ENCODE results near the gene TMIGD3. TPM values are rescaled to one million over a fixed set of nuclear protein-coding genes. Genes with fewer than 3 reads are reported as not detected.

TMIGD3 gene
- total and polyA plus RNA-seq, 2 donors (not counting 1 experiment from before 2014, with no cell fraction given), result 0.19 TPM; not detected in 1

GRCh38 chr1:111507411-111508201 lies 4.2 kb upstream of the TMIGD3 start:
- peak overlapping the region; percentile 88 to 98 for H3K27ac ChIP-seq (ENCODE audit: low read length in 2 of 2)
- Mint-ChIP-seq H3K4me1 (peaks cover 57% of the 10 kb centered on the region), H3K27me3 (no peaks in the 10 kb centered on the region), H3K27ac (peak overlapping the region; percentile 95), H3K4me3 (peak overlapping the region; percentile 79), H3K9me3 (ENCODE audit: insufficient read depth) (no peaks in the 10 kb centered on the region)
- H3K36me3 ChIP-seq (replicated peaks in 1 of 2; ENCODE audit: control extremely low read depth in 1 of 2, control insufficient read depth in 1 of 2, extremely low read depth in 1 of 2, insufficient read depth in 2 of 2, low read length in 1 of 2), result no peaks in the 10 kb centered on the region
- H3K4me3 ChIP-seq (ENCODE audit: control extremely low read depth in 1 of 5, extremely low read depth in 1 of 5, insufficient read depth in 1 of 5, low read depth in 2 of 5, low read length in 4 of 5), result peak overlapping the region; percentile 12 to 62 (median 59)
- WGBS (ENCODE audit: insufficient coverage), result 2% methylated on average over 13 of the region's 15 CpGs
- peak overlapping the region; percentile 63 for H3K9ac ChIP-seq (ENCODE audit: low read length)
- H2AFZ ChIP-seq (ENCODE audit: insufficient read depth, low read depth, low read length, poor library complexity, severe bottlenecking), result peak overlapping the region; percentile 69
- CTCF ChIA-PET, result interaction anchor here (0.6 to 10.6 kb wide), 77 partner anchors 9 to 720 kb away, joined by 3 to 276 read pairs (median 7); partner anchors contain the start of genes ATP5PB, C1orf162, INKA2 and RAP1A
- peak overlapping the region; percentile 92 for H3K4me2 ChIP-seq (replicated peaks; ENCODE audit: low read depth, low read length, poor library complexity, severe bottlenecking)
- H3K4me1 ChIP-seq (ENCODE audit: control insufficient read depth in 2 of 2, insufficient read depth in 2 of 2, low read length in 2 of 2), result peaks cover 64 to 69% of the 10 kb centered on the region in 2 donors
- intact Hi-C loops (cut with micrococcal nuclease), result loop anchor here (1.0 to 2.0 kb wide), 12 partner anchors 9 to 303 kb away; partner anchors contain the start of genes ATP5PB, DDX20, INKA2 and RAP1A
- peak; percentile 70 for ATAC-seq (ENCODE audit: low read depth)
- peak; percentile 90 for DNase-seq
- TF ChIP-seq EZH2 (IDR thresholded peaks at IDR 0.05; ENCODE audit: borderline replicate concordance, insufficient read depth, low read depth, low read length, poor library complexity, severe bottlenecking), result no peak
- no peak for TF ChIP-seq CTCF (IDR thresholded peaks at IDR 0.05)
- H3K79me2 ChIP-seq (ENCODE audit: control insufficient read depth, insufficient read depth, low read length), result peaks cover 3% of the 10 kb centered on the region
- no peaks in the 10 kb centered on the region for H4K20me1 ChIP-seq (ENCODE audit: control insufficient read depth, insufficient read depth, low read length, poor library complexity, severe bottlenecking)
- POLR2A ChIA-PET, result interaction anchor here (0.6 to 2.1 kb wide), 25 partner anchors 9 to 304 kb away, joined by 3 to 11 read pairs (median 5); partner anchors contain the start of genes ATP5PB, C1orf162, RAP1A and WDR77
- H3K27me3 ChIP-seq (replicated peaks in 1 of 4; ENCODE audit: control extremely low read depth in 1 of 4, control insufficient read depth in 3 of 4, insufficient read depth in 4 of 4, low read length in 3 of 4), result no peaks in the 10 kb centered on the region
- no peaks in the 10 kb centered on the region for H3K9me3 ChIP-seq (ENCODE audit: control extremely low read depth in 1 of 3, control insufficient read depth in 2 of 3, insufficient read depth in 1 of 3, low read length in 2 of 3)
